HG03139 (cell line): ENCODE measurements around the gene SNRNP200.
"Not testable (repeated sequence)": the region's sequence is repeated elsewhere in the genome, so short reads cannot be mapped to it uniquely, and the experiment has no call there.

Source experiments
- ATAC-seq: cut with Tn5 transposase; IDR thresholded peaks from one replicate; pipeline ENCODE4 v1.9.1; 2021; ENCODE audit not compliant: unreplicated experiment

The SNRNP200 gene

GRCh38 chr2:96276787-96277499 is 28.4 kb downstream of the SNRNP200 start:
- no peak for ATAC-seq

DNA sequence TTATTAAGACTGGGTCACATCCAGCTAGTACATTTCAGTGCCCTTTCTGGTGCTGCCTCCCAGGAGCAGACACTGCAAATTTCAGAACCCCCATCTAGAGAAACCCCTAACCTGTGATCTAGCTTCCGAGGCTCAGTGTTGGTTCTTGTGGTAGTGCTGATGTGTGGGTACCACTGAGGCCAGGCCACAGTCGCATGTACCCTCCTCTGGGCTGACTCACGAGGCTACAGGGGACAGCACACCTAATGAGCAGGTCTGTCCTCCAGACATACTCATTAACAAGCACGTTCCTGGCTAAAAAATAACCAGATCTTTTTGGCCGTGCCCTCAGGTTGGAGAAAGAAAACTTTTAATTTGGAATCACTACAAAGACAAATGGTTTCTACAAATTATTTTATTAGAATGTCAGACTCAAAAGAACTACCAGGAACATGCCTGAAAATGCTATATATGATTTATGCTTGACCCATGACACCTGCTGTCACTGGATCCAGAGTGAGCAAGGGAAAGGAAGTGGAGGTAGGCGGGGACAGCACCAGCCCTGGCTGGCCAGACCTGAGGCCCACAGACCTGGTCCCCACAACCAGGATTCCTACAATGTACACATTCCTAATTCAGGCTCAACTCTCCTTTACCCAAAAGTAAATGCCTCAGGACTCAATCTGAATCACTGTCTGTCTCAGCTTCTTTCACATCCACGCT is 30.8 kb downstream of the SNRNP200 start:
- no peak for ATAC-seq

- ATAC-seq, result no peak
These were observed 31.6 kb downstream of the SNRNP200 start for GRCh38 chr2:96273763-96274162.

DNA sequence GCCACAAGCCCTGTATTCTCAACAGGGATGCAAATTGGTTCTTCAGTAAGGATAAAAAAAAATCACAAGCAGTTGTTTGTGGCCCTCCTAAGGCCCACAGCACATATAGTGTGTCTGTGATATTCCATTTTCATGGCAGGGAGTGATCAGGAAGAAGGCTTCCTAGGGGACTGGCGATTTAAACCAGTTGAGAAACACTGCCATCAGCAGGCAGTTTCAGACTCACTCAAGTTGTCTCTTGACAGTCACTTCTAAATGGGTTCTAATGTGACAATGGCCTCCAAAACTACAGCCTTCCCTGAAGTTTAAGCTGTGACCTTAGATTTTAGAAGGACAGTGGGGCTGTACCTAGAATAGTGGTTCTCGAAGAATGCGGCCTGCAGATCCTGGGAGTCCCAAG is 33.4 kb downstream of the SNRNP200 start:
- ATAC-seq, result no peak

- no peak for ATAC-seq
These were observed 38.0 kb downstream of the SNRNP200 start for GRCh38 chr2:96267159-96267971.

DNA sequence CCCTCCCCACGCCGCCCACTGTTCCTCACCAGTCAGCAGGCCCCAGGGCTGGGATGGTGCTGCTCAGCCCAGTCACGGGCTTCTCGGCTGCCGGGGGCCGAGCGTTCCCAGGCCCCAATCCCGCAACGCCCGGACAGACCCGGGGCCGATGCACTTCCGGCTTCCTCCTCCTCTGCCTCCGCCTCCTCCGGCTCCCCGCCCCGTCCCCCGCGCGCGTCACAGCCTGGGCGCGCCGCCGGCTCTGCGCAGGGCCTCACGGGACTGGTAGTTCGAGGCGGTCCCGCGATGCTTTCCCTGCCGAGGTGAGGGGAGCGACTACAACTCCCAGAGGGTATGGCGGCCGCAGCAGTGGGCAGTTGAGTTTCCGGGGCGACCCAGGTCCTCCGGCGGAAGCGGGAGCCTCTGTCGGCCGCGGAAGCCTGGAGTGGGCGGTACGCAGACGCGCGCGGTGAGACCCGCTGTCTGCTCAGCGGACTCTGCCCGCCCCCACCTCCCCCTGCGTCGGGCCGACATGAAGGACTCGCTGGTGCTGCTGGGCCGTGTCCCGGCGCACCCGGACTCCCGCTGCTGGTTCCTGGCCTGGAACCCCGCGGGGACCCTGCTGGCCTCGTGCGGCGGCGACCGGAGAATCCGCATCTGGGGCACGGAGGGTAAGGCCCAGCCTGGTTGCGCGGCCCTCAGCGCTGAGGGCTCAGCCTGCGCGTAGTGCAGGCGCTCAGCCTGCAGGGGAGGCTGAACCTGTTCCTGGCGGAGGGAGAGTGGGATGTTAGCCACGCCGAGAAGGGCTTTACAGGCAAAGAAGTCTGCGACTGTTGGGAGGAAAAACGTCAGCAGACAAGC is 39.3 kb downstream of the SNRNP200 start, which contains the start of the genes CIAO1 and TMEM127:
TSS of gene CIAO1 (plus strand) at position 386 of the 840 bp plus-strand sequence. CDS start at position 512, 126 bp downstream.
TSS of gene TMEM127 (minus strand) at position 158 of the 840 bp plus-strand sequence. CDS start 616 bp downstream, outside the sequence.
- peak; percentile 84 for ATAC-seq

- peak; percentile 20 for ATAC-seq
These were observed 40.0 kb downstream of the SNRNP200 start for GRCh38 chr2:96265349-96265839.

DNA sequence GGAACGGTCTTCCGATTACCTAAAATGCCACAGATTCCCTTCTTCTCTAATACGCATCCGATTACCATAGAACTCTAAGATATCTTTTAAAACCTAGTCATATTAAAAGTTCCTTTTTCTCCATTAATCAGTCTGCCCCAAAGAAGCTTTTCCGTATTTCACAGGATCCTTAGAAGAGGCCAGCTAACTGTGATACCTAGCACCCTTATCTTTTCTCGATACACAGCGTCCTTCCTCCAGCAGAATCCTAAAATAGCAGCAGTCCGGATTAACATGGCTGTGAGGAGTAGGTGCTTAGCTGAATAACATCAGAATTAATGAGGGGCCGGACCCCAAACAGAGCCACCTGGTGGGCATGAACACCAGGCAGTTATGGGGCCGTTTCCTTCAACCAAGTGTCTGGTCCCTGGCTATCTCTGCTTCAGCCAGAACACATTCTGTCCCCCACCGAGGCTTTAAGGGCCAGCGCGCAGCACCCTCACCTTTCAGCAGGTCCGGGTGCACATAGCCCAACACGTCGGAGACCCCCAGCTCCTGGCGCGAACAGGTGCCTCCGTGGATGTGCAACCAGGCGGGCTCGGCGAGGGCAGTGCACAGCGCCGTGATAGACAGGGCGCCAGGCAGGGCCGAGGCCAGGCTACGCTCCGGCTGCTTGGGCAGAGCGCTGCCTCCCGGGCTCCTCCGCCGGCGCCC is 40.5 kb downstream of the SNRNP200 start:
- ATAC-seq, result peak; percentile 1

- ATAC-seq, result no peak
These were observed 41.3 kb downstream of the SNRNP200 start for GRCh38 chr2:96264086-96264485.

DNA sequence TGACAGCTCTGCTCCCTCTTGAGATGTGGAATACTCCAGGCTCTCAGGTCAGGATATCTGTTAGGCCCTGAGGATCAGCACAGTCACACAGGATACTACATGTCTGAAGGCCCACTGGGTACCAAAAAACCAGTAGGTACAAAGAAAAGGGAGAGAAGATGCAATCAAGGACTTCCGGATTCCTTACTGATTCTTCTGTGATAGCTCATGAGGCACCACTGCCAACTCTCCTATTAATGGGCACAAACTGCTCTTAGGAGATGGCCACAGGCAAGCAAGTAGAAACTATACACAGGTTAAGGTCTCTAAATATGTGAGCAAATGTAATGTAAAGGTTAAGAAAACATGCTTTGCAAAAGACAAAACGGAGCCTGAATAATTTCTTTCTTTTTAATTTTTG is 43.0 kb downstream of the SNRNP200 start:
- ATAC-seq, result no peak

DNA sequence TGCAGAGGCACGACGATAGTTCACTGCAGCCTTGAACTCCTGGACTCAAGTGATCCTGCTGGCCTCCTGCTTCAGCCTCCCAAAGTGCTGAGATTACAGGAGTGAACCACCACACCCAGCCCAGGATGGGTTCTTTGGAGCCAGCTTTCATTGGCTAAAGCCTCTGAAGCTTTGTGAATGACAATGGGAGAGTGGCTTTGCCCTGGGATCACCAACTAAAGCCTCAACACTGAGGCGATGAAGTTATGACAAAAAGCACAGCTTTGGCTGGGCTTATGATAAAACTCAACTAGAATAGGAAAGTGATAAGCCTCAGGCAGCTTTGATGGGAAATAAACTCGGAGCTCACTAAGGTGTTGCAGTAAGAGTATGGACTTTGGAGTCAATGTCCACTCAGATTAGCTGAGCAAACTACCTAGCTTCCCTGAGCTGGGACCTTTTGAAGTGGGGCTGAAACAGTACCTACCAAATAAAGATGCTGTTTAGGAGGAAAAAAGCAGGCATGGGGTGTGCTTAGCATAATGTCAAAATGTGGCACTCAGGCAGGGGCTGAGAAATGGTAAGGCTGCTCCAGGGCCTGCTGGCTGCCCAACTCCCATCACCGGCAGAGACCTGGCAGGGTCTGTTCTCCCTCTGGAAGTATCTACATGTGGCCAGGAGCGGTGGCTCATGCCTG is 43.9 kb downstream of the SNRNP200 start:
- ATAC-seq, result no peak

GRCh38 chr2:96260387-96261260 is 44.7 kb downstream of the SNRNP200 start:
- no peak for ATAC-seq

- no peak for ATAC-seq
These were observed 45.8 kb downstream of the SNRNP200 start for GRCh38 chr2:96259497-96259921.

DNA sequence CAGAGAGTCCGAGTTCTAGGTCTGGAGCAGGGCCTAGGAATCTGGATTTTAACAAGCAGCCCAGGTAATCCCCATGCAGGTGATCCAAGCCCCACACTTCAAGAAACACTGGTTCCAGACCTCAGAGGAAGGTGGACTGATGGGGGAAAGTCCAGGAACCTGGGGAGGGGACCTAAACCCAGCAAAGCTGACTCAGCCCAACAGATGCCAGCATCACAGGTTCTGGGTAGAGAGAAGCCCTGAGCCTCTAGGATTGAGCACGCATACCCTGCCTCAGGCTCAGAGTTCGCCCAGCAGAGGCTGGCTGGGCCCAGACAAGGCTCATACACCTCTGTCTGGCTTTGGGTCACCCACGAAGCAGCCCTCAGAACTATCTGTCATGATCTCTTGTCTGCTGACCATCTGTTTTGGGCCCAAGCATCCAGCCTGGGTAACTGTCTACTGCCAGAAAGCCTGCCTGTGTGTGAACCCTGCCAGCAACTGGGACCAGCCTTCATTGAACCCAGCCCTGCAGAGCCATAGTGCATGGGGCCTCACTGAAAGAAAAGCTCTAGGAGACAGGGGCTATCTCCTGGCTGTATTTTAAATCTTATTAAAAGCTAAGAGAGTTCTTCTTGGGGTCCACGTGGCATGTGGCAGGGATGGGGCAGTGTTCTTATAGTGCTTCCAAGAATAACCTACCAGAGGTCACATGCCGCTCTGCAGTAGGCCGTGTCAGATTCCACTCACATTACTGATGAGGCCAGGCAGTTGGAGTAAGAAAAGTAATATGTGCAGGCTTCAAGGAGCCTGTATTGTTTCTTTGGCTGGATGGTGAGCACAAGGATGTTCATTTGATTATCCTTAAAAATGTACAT is 47.0 kb downstream of the SNRNP200 start:
- no peak for ATAC-seq

DNA sequence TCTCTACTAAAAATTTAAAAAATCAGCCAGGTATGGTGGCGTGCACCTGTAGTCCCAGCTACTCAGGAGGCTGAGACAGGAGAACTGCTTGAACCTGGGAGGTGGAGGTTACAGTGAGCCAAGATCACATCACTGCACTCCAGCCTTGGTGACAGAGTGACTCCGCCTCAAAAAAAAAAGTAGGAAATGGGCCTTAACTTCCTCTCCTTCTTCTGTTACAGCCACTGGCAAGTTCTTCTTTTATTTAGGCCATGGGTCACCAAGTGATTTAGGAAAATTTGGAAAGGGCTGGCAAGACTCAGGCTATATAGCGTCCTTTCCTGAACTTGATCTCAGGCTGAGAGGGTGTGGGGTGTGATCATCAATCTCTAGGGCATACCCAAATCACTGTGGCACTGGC is 47.6 kb downstream of the SNRNP200 start:
- ATAC-seq, result not testable (repeated sequence)

DNA sequence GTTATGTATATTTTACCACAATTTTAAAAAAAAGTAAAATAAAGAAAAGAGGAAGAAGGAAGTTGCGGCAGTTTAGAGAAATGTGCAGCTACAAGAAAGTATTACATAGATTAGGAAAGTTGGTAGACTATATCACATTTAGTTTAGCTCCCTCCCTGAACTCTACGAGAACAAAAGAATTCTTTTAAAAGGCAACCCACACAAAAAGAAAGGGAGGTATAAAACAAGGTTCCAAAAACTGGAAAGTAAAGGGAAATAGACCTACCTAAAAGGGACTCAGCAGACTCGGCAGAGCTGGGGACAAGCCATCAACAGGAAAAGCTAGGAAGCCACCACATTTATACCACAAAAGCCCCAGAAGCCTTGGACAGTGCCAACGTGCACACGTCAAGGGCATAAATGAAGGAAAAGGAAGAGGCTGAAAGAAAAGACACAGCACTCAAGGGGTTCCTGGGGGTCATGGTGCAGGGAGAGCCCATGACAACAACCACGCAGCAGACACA is 48.7 kb downstream of the SNRNP200 start:
- no peak for ATAC-seq

DNA sequence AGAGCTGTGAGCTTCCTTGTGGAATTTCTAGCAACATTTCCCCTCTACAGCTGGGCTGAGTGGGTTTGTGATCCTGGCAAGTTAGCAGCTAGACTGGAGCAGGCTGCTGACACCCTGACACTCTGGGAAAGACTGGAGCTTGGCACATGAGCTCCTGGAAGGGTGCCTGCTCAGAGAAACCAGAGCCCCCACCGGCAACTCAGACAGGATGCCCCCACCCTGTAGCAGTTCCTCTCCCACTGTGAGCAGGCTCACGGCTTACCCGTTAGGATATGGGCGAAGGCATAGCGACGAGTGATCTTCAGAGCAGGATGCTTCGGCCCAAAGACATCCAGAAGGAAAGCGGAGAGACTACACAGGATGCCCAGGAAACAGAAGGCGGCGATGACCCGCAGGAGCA is 50.8 kb downstream of the SNRNP200 start:
- no peak for ATAC-seq
